Renal cortex interstitium (tissue), 15 donors: Measurements from ENCODE around the gene VWA5A. TPM values are rescaled to one million over a fixed set of nuclear protein-coding genes. Genes with fewer than 3 reads are reported as not detected.

ENCODE experiments used
- DNase-seq, 11 donors: peaks; one replicate each; pipeline ENCODE4 v3.0.0-alpha.2; 2013; ENCODE audit warnings: low read depth in 9 of 11, low spot score in 4 of 11; ENCODE audit errors: extremely low read depth in 1 of 11
- long read RNA-seq, 16 experiments: transcript quantifications; one replicate each; lab custom pipeline, GENCODE V29; 2026
- polyA plus RNA-seq, 3 donors: library from polyadenylated mRNA; unstranded; fragments of 120-200 nt; gene quantifications; one replicate each; pipeline ENCODE4 v1.2.1, GENCODE V29; 2013; ENCODE audit not compliant: insufficient read length in 3 of 3

The VWA5A gene
- polyA plus RNA-seq = 10 to 100 TPM; 12.0 to 14.7 (median 12.8) TPM
- long read RNA-seq, donor 1, partial matches to known transcripts = 0 of 2 reads
- long read RNA-seq, donor 1, other reads (novel, unspliced or antisense) = 0 of 2 reads
- long read RNA-seq, donor 2 = 0 reads
- long read RNA-seq, donor 3, partial matches to known transcripts = 5 of 10 reads
- long read RNA-seq, donor 3, other reads (novel, unspliced or antisense) = 0 of 10 reads
- long read RNA-seq, donor 4, partial matches to known transcripts = 0 of 1 reads
- long read RNA-seq, donor 4, other reads (novel, unspliced or antisense) = 0 of 1 reads
- long read RNA-seq, donor 5 = 0 reads
- long read RNA-seq, donor 6, partial matches to known transcripts = 0 of 1 reads
- long read RNA-seq, donor 6, other reads (novel, unspliced or antisense) = 0 of 1 reads
- long read RNA-seq, donor 7 = 0 reads
- long read RNA-seq, donor 8, partial matches to known transcripts = 0 of 3 reads
- long read RNA-seq, donor 8, other reads (novel, unspliced or antisense) = 0 of 3 reads
- long read RNA-seq, donor 9, partial matches to known transcripts = 0 of 2 reads
- long read RNA-seq, donor 9, other reads (novel, unspliced or antisense) = 0 of 2 reads
- long read RNA-seq, donor 10, partial matches to known transcripts = 0 of 4 reads
- long read RNA-seq, donor 10, other reads (novel, unspliced or antisense) = 0 of 4 reads
- long read RNA-seq, donor 11, partial matches to known transcripts = 0 of 2 reads
- long read RNA-seq, donor 11, other reads (novel, unspliced or antisense) = 0 of 2 reads
- long read RNA-seq, donor 12, partial matches to known transcripts = 0 of 1 reads
- long read RNA-seq, donor 12, other reads (novel, unspliced or antisense) = 0 of 1 reads
- long read RNA-seq, donor 13 = 0 reads
- long read RNA-seq, donor 14 = 0 reads
- long read RNA-seq, donor 15 = 0 reads
- long read RNA-seq, donor 16, partial matches to known transcripts = 0 of 7 reads
- long read RNA-seq, donor 16, other reads (novel, unspliced or antisense) = 0 of 7 reads

GRCh38 chr11:124114942-124115781 is at the start of gene VWA5A:
VWA5A (plus strand) TSS chr11:124115450; CDS start chr11:124117512, 2,062 bp downstream.
- peak; percentile 61 to 86 (median 74) for DNase-seq

- DNase-seq = no peak
Observed at GRCh38 chr11:124068601-124069110, 46.6 kb upstream of the VWA5A start.

- peak in 2 of 11 donors; percentile 17 to 20 for DNase-seq
Observed at GRCh38 chr11:124069429-124070401, 45.5 kb upstream of the VWA5A start.

- DNase-seq = peak in 7 of 11 donors; percentile 38 to 70 (median 58)
Observed at GRCh38 chr11:124070915-124071622, 44.2 kb upstream of the VWA5A start.

GRCh38 chr11:124071623-124071948 is 43.7 kb upstream of the VWA5A start:
- DNase-seq = no peak

- no peak for DNase-seq
Observed at GRCh38 chr11:124072147-124072546, 43.1 kb upstream of the VWA5A start.

- no peak for DNase-seq
Observed at GRCh38 chr11:124074554-124074953, 40.7 kb upstream of the VWA5A start.

- DNase-seq = no peak
Observed at GRCh38 chr11:124075492-124075840, 39.8 kb upstream of the VWA5A start.

- DNase-seq = peak in 3 of 11 donors; percentile 8 to 26 (median 23)
Observed at GRCh38 chr11:124075841-124076651, 39.2 kb upstream of the VWA5A start.

GRCh38 chr11:124077266-124077665 is 38.0 kb upstream of the VWA5A start:
- no peak for DNase-seq

GRCh38 chr11:124078591-124078990 is 36.7 kb upstream of the VWA5A start:
- DNase-seq = peak in 1 of 11 donors; percentile 8

- no peak for DNase-seq
Observed at GRCh38 chr11:124079631-124080326, 35.5 kb upstream of the VWA5A start.

GRCh38 chr11:124080327-124081001 is 34.8 kb upstream of the VWA5A start:
- DNase-seq = no peak

- no peak for DNase-seq
Observed at GRCh38 chr11:124081483-124081882, 33.8 kb upstream of the VWA5A start.

GRCh38 chr11:124082371-124082770 is 32.9 kb upstream of the VWA5A start:
- DNase-seq = no peak
